Neural crest cell (in vitro differentiated cells): ENCODE data around the gene ACSF3. TPM values are rescaled to one million over a fixed set of nuclear protein-coding genes. Genes with fewer than 3 reads are reported as not detected.

ENCODE experiments used
- DNase-seq: peaks from one replicate; pipeline ENCODE4 v3.0.0; 2021; ENCODE audit warnings: low read depth, mixed read lengths, low spot score
- H3K27ac Mint-ChIP-seq: one replicate; pipeline ENCODE4 v1.8.0; 2021; ENCODE audit warnings: mild to moderate bottlenecking, mixed read lengths; ENCODE audit not compliant: unreplicated experiment
- H3K27me3 Mint-ChIP-seq: 2 replicates; pipeline ENCODE4 v1.8.0; 2021; ENCODE audit warnings: low read depth, mild to moderate bottlenecking, mixed read lengths
- H3K36me3 Mint-ChIP-seq: 2 replicates; pipeline ENCODE4 v1.8.0; 2021; ENCODE audit warnings: low read depth, mild to moderate bottlenecking, mixed read lengths
- H3K4me1 Mint-ChIP-seq: 2 replicates; pipeline ENCODE4 v1.8.0; 2021; ENCODE audit warnings: mixed read lengths
- H3K4me3 Mint-ChIP-seq: one replicate; pipeline ENCODE4 v1.8.0; 2021; ENCODE audit warnings: mild to moderate bottlenecking, mixed read lengths
- H3K9me3 Mint-ChIP-seq: 2 replicates; pipeline ENCODE4 v1.8.0; 2021; ENCODE audit warnings: mixed read lengths
- total RNA-seq: library from RNA; stranded (reverse); gene quantifications from 2 replicates; pipeline ENCODE4 v1.2.1, GENCODE V29; 2021
- TF ChIP-seq, protein P1 (sequence below): fragments of 200-600 bp; sonication (generic); conservative IDR thresholded peaks from 2 replicates; pipeline ENCODE4 v1.5.0; 2021; ENCODE audit warnings: antibody characterized with exemption, mild to moderate bottlenecking

The ACSF3 gene
- total RNA-seq, 1 donor from 2014 or later, result 31.0 TPM

DNA sequence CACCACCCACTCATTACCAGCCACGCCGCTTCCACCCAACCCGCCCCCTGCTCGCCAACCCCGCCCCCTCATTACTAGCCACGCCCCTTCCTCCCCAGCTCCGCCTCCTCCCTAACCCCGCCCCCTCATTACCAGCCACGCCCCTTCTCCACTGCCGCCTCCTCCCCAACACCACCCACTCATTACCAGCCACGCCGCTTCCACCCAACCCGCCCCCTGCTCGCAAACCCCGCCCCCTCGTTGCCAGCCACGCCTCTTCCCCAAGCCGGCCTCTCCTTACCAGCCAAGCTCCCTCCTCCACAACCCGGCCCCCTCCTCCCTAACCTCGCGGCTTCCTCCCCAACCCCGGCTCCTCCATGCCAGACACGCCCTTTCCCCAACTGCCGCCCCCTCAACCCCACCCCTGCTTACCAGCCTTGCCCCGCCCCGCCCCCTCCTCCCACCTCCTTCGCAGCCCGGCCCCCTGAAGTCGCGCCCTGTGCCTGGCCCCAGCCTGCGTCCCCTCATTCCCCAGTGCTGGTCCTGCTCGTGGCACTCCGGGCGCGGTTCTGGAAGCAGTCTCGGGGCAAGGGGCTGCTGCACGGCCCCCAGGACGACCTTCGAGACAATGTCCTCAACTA is 99.4 kb downstream of the ACSF3 start:
- no peak overlapping the region for H3K4me3 Mint-ChIP-seq
- H3K27ac Mint-ChIP-seq, result no peak overlapping the region
- no peaks in the 10 kb centered on the region for H3K9me3 Mint-ChIP-seq
- TF ChIP-seq, protein P1, sequence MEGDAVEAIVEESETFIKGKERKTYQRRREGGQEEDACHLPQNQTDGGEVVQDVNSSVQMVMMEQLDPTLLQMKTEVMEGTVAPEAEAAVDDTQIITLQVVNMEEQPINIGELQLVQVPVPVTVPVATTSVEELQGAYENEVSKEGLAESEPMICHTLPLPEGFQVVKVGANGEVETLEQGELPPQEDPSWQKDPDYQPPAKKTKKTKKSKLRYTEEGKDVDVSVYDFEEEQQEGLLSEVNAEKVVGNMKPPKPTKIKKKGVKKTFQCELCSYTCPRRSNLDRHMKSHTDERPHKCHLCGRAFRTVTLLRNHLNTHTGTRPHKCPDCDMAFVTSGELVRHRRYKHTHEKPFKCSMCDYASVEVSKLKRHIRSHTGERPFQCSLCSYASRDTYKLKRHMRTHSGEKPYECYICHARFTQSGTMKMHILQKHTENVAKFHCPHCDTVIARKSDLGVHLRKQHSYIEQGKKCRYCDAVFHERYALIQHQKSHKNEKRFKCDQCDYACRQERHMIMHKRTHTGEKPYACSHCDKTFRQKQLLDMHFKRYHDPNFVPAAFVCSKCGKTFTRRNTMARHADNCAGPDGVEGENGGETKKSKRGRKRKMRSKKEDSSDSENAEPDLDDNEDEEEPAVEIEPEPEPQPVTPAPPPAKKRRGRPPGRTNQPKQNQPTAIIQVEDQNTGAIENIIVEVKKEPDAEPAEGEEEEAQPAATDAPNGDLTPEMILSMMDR, result no peak
- no peak for DNase-seq
- H3K4me1 Mint-ChIP-seq, result peaks cover 4% of the 10 kb centered on the region
- H3K27me3 Mint-ChIP-seq, result peaks cover 22% of the 10 kb centered on the region
- H3K36me3 Mint-ChIP-seq, result no peaks in the 10 kb centered on the region

DNA sequence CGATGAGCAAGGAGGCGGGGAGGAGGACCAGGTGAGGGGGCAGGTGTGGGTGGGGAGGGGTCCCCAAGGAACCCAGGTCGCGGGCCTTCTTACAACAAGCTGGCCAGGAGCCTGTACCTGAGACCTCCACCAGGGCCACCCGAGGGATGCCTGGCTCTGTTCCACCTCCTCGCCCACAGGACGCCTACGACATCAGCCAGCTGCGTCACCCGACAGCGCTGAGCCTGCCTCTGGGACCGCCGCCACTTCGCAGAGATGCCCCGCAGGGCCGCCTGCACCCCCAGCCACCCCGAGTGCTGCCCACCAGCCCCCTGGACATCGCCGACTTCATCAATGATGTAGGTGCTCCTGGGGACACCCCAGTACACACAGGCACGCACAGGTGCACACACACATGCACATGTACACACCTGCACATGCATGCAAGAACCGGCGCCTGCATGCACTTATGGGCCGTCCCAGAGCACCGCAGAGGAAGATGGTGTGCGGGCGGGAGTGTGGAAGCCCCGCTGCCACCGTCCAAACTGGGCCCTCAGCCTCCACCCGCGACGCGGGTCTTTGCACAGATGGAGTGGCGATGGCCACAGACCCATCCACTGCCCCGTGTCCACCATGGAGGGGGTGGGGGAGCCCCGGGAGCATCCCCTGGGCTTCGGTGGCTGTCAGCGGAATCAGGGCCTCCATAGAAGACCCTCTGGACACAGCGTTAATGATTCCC is 100.1 kb downstream of the ACSF3 start:
- no peak overlapping the region for H3K4me3 Mint-ChIP-seq
- no peak overlapping the region for H3K27ac Mint-ChIP-seq
- peaks cover 4% of the 10 kb centered on the region for H3K4me1 Mint-ChIP-seq
- H3K36me3 Mint-ChIP-seq, result no peaks in the 10 kb centered on the region
- TF ChIP-seq, protein P1, result no peak
- peaks cover 22% of the 10 kb centered on the region for H3K27me3 Mint-ChIP-seq
- no peak for DNase-seq
- no peaks in the 10 kb centered on the region for H3K9me3 Mint-ChIP-seq

DNA sequence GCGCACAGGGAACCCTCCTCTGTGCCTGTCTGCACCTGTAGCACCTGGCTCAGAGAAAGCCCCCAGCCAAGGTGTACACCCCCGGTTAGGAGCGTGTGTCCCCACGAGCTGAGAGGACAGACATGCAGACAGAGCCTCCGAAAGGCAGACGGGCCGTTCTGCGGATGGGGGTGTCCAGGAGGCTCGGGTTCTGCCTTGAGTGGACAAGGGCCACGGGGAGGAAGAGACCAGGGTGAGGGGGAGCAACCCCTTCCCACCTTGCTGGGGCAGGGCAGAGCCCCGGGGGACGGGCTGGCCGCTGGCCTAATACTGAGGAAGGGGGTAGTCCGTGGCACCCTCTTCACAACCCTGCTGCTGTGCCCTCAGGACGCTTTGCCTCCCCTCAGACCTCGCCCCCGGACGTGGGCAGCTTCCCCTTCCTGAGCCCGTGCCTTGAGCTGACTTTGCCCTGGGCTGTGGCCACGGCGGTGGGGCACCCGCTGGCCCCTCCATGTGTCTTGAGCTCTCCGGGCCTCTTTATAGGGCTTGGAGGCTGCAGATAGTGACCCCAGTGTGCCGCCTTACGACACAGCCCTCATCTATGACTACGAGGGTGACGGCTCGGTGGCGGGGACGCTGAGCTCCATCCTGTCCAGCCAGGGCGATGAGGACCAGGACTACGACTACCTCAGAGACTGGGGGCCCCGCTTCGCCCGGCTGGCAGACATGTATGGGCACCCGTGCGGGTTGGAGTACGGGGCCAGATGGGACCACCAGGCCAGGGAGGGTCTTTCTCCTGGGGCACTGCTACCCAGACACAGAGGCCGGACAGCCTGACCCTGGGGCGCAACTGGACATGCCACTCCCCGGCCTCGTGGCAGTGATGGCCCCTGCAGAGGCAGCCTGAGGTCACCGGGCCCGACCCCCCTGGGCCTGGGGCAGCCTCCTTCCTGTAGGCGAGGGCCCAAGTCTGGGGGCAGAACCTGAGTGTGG is 101.0 kb downstream of the ACSF3 start:
- H3K4me3 Mint-ChIP-seq, result no peak overlapping the region
- TF ChIP-seq, protein P1, result no peak
- peaks cover 29% of the 10 kb centered on the region for H3K27me3 Mint-ChIP-seq
- no peak overlapping the region for H3K27ac Mint-ChIP-seq
- no peak for DNase-seq
- H3K9me3 Mint-ChIP-seq, result no peaks in the 10 kb centered on the region
- peaks cover 4% of the 10 kb centered on the region for H3K4me1 Mint-ChIP-seq
- no peaks in the 10 kb centered on the region for H3K36me3 Mint-ChIP-seq

DNA sequence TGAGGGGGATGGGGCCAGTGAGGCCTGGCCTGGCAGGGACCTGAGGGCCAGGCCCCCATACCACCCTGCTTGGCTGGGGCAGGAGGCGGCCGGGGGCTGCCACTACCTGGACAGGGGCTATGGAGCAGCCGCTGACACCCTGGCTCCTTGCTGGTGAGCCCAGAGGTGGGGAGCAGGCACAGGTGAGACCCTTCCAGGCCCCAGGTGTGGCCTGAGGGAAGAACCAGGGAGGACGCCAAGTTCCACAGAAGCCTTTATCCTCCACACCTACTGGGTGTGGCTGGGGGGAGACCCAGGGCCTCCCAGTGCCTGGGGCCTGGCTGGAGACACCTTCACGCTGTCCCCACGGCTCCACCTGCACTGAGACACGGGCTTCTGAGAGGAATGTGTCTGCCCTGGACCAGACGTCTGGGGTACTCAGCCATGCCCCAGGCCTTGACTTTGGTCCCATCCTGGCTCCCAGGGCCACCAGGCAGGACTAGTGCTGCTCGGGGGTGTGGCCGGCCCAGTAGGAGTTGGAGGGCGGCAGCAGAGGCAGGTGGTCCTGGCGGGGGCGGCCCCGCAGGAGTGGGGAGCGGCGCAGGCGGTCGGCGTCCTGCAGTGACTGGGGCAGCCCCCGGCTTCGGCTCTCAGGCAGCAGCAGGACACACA is 102.0 kb downstream of the ACSF3 start:
- TF ChIP-seq, protein P1, result no peak
- Mint-ChIP-seq H3K9me3 (no peaks in the 10 kb centered on the region), H3K36me3 (no peaks in the 10 kb centered on the region), H3K27ac (no peak overlapping the region), H3K4me3 (no peak overlapping the region), H3K27me3 (peaks cover 33% of the 10 kb centered on the region), H3K4me1 (peaks cover 4% of the 10 kb centered on the region)
- DNase-seq, result no peak

DNA sequence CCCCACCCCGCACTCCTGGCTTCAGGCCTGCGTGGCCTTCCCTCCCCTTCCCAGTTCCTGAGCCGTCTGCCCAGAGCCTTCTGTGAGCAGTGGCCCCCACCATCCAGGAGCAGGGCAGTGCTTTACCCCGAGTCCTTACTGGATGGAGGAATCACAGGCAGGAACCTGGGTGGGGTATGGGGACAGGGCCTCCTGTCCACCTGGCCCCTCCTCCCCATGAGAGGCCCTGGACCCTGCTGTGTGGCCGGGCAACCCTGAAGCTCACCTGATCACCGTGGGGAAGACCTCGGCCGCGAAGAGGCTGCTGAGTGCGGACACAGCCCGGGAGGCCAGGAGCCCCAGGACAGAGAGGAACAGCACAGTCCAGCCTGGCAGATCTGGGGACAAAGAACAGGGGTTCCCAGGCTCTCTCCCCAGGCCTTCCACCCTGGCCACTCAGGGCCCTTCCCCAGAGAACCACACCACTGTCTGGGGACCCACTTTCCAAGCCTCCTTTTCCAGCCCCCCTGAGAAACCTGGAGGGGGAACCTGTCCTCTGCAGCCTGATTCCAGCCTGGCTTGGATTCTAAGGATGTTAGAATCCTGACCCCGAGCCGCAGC is 103.5 kb downstream of the ACSF3 start:
- no peak overlapping the region for H3K4me3 Mint-ChIP-seq
- H3K27ac Mint-ChIP-seq, result no peak overlapping the region
- H3K9me3 Mint-ChIP-seq, result no peaks in the 10 kb centered on the region
- TF ChIP-seq, protein P1, result no peak
- DNase-seq, result no peak
- no peaks in the 10 kb centered on the region for H3K4me1 Mint-ChIP-seq
- H3K36me3 Mint-ChIP-seq, result no peaks in the 10 kb centered on the region
- peaks cover 31% of the 10 kb centered on the region for H3K27me3 Mint-ChIP-seq
